ENCODE measurements around the gene NCBP3.

DNA sequence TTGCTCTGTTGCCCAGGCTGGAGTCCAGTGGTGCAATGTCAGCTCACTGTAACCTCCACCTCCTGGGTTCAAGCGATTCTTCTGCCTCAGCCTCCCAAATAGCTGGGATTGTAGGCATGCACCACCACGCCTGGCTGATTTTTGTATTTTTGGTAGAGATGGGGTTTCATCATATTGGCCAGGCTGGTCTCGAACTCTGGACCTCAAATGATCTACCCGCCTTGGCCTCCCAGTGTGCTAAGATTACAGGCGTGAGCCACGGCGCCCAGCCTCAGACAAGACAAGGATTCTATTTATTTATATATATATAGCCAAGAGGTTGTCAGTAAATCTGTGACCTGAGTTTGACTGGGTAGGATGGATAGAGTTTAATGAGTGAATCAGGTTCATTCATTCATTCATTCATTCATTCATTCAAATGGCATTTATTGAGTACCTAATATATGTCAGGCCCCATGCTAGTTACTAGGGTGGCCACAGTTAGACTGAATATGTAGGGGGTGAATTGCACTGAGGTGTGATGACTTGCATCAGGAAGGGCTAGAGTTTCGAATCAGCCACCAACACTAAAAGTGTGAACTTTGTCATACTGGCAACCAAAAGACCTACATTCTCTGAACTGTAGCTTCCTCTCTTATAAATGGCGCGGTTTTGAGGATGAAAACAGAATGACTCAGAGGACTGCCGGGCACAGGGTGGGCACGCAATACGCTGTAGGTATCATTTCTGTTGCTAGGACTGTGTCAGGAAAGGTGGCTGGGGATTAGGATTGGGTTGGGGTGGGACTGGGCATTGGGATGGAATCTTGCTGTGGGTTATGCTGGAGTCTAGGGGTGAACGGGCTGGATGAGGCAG, 82.9 kb downstream of the NCBP3 start:
- TF ChIP-seq, protein P1, sequence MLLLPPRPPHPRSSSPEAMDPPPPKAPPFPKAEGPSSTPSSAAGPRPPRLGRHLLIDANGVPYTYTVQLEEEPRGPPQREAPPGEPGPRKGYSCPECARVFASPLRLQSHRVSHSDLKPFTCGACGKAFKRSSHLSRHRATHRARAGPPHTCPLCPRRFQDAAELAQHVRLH (tag by site-specific recombination; IDR thresholded peaks at IDR 0.05): no peak
- TF ChIP-seq, protein P2, sequence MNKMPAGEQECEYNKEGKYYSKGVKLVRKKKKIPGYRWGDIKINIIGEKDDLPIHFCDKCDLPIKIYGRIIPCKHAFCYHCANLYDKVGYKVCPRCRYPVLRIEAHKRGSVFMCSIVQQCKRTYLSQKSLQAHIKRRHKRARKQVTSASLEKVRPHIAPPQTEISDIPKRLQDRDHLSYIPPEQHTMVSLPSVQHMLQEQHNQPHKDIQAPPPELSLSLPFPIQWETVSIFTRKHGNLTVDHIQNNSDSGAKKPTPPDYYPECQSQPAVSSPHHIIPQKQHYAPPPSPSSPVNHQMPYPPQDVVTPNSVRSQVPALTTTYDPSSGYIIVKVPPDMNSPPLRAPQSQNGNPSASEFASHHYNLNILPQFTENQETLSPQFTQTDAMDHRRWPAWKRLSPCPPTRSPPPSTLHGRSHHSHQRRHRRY (tag by site-specific recombination; IDR thresholded peaks at IDR 0.05): no peak

Measured in HEK293 (cell line).